DOHH2 (cell line): ENCODE results near the gene POLR3F.
"Not testable (repeated sequence)": the region's sequence is repeated elsewhere in the genome, so short reads cannot be mapped to it uniquely, and the experiment has no call there.

ENCODE experiments used
- H3F3A ChIP-seq: fragments of 200-600 bp; sonication (generic), shearing (Covaris generic); 2 replicates; pipeline ENCODE4 v1.6.0; 2016; ENCODE audit warnings: antibody characterized with exemption, mild to moderate bottlenecking; ENCODE audit not compliant: control insufficient read depth, insufficient read depth
- H3K27ac ChIP-seq: fragments of 200-600 bp; sonication (generic); 2 replicates; pipeline ENCODE4 v1.5.1; 2014; ENCODE audit warnings: low read depth, mild to moderate bottlenecking, low read length, moderate library complexity
- H3K27me3 ChIP-seq: fragments of 200-600 bp; sonication (generic); 2 replicates; pipeline ENCODE4 v1.6.1; 2014; ENCODE audit warnings: mild to moderate bottlenecking, low read length, mixed read lengths; ENCODE audit not compliant: control insufficient read depth
- H3K36me3 ChIP-seq: fragments of 200-600 bp; sonication (generic); 2 replicates; pipeline ENCODE4 v1.6.1; 2014; ENCODE audit warnings: mild to moderate bottlenecking, low read length, moderate library complexity, mixed read lengths; ENCODE audit not compliant: control insufficient read depth
- H3K4me1 ChIP-seq: fragments of 200-600 bp; sonication (generic); 2 replicates; pipeline ENCODE4 v1.6.1; 2014; ENCODE audit warnings: mild to moderate bottlenecking, low read length, mixed read lengths; ENCODE audit not compliant: control insufficient read depth
- H3K4me2 ChIP-seq: fragments of 200-600 bp; sonication (generic); 2 replicates; pipeline ENCODE4 v1.6.0; 2014; ENCODE audit warnings: mild to moderate bottlenecking, low read length, moderate library complexity
- H3K4me3 ChIP-seq: fragments of 200-600 bp; sonication (generic); 2 replicates; pipeline ENCODE4 v1.5.1; 2014; ENCODE audit warnings: mild to moderate bottlenecking, low read length, mixed read lengths
- H3K79me2 ChIP-seq: fragments of 200-600 bp; sonication (generic); 2 replicates; pipeline ENCODE4 v1.6.1; 2014; ENCODE audit warnings: mild to moderate bottlenecking, low read length, mixed read lengths; ENCODE audit not compliant: control insufficient read depth
- H3K9me2 ChIP-seq: fragments of 200-600 bp; sonication (generic); replicated peaks from 2 replicates; pipeline ENCODE4 v1.6.1; 2014; ENCODE audit warnings: mild to moderate bottlenecking, low read length, mixed read lengths; ENCODE audit not compliant: control insufficient read depth
- H3K9me3 ChIP-seq: fragments of 200-600 bp; sonication (generic); 2 replicates; pipeline ENCODE4 v1.6.1; 2014; ENCODE audit warnings: antibody characterized with exemption, low read length, mixed read lengths; ENCODE audit not compliant: control insufficient read depth, insufficient read depth
- H4K20me1 ChIP-seq: fragments of 200-600 bp; sonication (generic); 2 replicates; pipeline ENCODE4 v1.6.0; 2014; ENCODE audit warnings: low read depth, mild to moderate bottlenecking, antibody characterized with exemption, low read length, moderate library complexity; ENCODE audit not compliant: control insufficient read depth, insufficient read depth
- CTCF ChIP-seq: fragments of 200-600 bp; sonication (generic); IDR thresholded peaks from one replicate; pipeline ENCODE4 v1.5.1; 2014; ENCODE audit warnings: antibody characterized with exemption, mild to moderate bottlenecking, low read depth, low read length; ENCODE audit not compliant: poor library complexity, severe bottlenecking
- EZH2phosphoT487 ChIP-seq: fragments of 200-600 bp; sonication (generic); IDR thresholded peaks from 2 replicates; pipeline ENCODE4 v1.6.1; 2017; ENCODE audit warnings: borderline replicate concordance, mild to moderate bottlenecking, antibody characterized with exemption, low read length, moderate library complexity, mixed read lengths

Gene POLR3F

GRCh38 chr20:18523066-18523465, 55.9 kb downstream of the POLR3F start:
- Histone ChIP-seq H3K27me3 (no peaks in the 10 kb centered on the region), H3F3A (no peaks in the 10 kb centered on the region), H3K36me3 (peaks cover 38% of the 10 kb centered on the region), H3K9me3 (no peaks in the 10 kb centered on the region), H3K27ac (no peak overlapping the region), H3K4me1 (no peaks in the 10 kb centered on the region), H3K4me2 (no peak overlapping the region), H3K4me3 (no peak overlapping the region), H3K9me2 (no peaks in the 10 kb centered on the region), H4K20me1 (no peaks in the 10 kb centered on the region), H3K79me2 (no peaks in the 10 kb centered on the region)
- no peak for TF ChIP-seq CTCF
- TF ChIP-seq EZH2phosphoT487, result no peak

GRCh38 chr20:18524646-18525045, 57.5 kb downstream of the POLR3F start:
- TF ChIP-seq CTCF (no peak), EZH2phosphoT487 (no peak)
- Histone ChIP-seq H3K4me3 (no peak overlapping the region), H3K4me2 (no peak overlapping the region), H3K9me2 (no peaks in the 10 kb centered on the region), H3F3A (no peaks in the 10 kb centered on the region), H3K9me3 (no peaks in the 10 kb centered on the region), H4K20me1 (no peaks in the 10 kb centered on the region), H3K27me3 (no peaks in the 10 kb centered on the region), H3K27ac (no peak overlapping the region), H3K4me1 (no peaks in the 10 kb centered on the region), H3K36me3 (peaks cover 54% of the 10 kb centered on the region), H3K79me2 (no peaks in the 10 kb centered on the region)

GRCh38 chr20:18526761-18527160, 59.6 kb downstream of the POLR3F start:
- not testable (repeated sequence) for H3K4me3 ChIP-seq, H3F3A ChIP-seq, H3K27ac ChIP-seq, H3K9me3 ChIP-seq, H3K79me2 ChIP-seq, H3K9me2 ChIP-seq, H4K20me1 ChIP-seq, H3K4me1 ChIP-seq, H3K4me2 ChIP-seq, H3K27me3 ChIP-seq
- peaks cover 70% of the 10 kb centered on the region for H3K36me3 ChIP-seq

- Histone ChIP-seq H3K27me3 (no peaks in the 10 kb centered on the region), H3K9me2 (no peaks in the 10 kb centered on the region), H3F3A (no peaks in the 10 kb centered on the region), H3K27ac (no peak overlapping the region), H3K4me1 (no peaks in the 10 kb centered on the region), H3K9me3 (no peaks in the 10 kb centered on the region), H3K4me3 (no peak overlapping the region), H3K4me2 (no peak overlapping the region), H4K20me1 (no peaks in the 10 kb centered on the region), H3K36me3 (peaks cover 76% of the 10 kb centered on the region), H3K79me2 (no peaks in the 10 kb centered on the region)
- TF ChIP-seq EZH2phosphoT487 (no peak), CTCF (no peak)
Measured at GRCh38 chr20:18527339-18527738, 60.1 kb downstream of the POLR3F start.
